ENCODE measurements around the gene MLXIPL.

GRCh38 chr7:73586911-73587310 lies 37.4 kb downstream of the MLXIPL start:
- TF ChIP-seq POLR2AphosphoS5 (IDR thresholded peaks at IDR 0.05; ENCODE audit: low read depth, low read length), result no peak
- no peak for TF ChIP-seq CTCF (IDR thresholded peaks at IDR 0.05)

Measured in Panc1 (cell line).